ENCODE data around the gene TUBA1C. TPM values are rescaled to one million over a fixed set of nuclear protein-coding genes. Genes with fewer than 3 reads are reported as not detected.

The TUBA1C gene
- total RNA-seq, 1 donor from 2014 or later = 123 TPM

DNA sequence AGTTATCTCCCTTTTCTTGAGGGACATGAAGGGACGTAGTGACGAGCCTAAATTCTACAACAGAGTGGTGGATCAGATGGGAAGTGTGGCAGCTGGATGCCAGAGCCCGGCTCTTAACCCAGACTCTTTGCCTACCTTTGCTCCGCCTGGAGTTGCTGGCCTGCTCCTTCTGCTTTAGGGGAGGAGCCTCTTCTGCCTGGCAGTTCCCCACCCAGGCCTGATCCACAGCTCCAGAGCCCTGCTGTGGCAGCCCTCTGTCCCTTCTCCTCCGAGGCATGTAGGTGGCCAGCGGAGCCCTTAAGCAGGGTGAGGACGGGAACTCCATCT, 27.8 kb downstream of the TUBA1C start:
- no peak overlapping the region for H3K4me3 Mint-ChIP-seq
- no peaks in the 10 kb centered on the region for H3K9me3 Mint-ChIP-seq
- no peaks in the 10 kb centered on the region for H3K36me3 Mint-ChIP-seq
- TF ChIP-seq, protein P1, sequence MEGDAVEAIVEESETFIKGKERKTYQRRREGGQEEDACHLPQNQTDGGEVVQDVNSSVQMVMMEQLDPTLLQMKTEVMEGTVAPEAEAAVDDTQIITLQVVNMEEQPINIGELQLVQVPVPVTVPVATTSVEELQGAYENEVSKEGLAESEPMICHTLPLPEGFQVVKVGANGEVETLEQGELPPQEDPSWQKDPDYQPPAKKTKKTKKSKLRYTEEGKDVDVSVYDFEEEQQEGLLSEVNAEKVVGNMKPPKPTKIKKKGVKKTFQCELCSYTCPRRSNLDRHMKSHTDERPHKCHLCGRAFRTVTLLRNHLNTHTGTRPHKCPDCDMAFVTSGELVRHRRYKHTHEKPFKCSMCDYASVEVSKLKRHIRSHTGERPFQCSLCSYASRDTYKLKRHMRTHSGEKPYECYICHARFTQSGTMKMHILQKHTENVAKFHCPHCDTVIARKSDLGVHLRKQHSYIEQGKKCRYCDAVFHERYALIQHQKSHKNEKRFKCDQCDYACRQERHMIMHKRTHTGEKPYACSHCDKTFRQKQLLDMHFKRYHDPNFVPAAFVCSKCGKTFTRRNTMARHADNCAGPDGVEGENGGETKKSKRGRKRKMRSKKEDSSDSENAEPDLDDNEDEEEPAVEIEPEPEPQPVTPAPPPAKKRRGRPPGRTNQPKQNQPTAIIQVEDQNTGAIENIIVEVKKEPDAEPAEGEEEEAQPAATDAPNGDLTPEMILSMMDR (IDR thresholded peaks at IDR 0.05; ENCODE audit: unreplicated experiment) = no peak
- H3K27me3 Mint-ChIP-seq (ENCODE audit: low read depth) = peaks cover 73% of the 10 kb centered on the region
- no peak for DNase-seq (ENCODE audit: low spot score in 2 of 2, unreplicated experiment in 2 of 2)
- H3K27ac Mint-ChIP-seq = no peak overlapping the region
- H3K4me1 Mint-ChIP-seq = peaks cover 8% of the 10 kb centered on the region

DNA sequence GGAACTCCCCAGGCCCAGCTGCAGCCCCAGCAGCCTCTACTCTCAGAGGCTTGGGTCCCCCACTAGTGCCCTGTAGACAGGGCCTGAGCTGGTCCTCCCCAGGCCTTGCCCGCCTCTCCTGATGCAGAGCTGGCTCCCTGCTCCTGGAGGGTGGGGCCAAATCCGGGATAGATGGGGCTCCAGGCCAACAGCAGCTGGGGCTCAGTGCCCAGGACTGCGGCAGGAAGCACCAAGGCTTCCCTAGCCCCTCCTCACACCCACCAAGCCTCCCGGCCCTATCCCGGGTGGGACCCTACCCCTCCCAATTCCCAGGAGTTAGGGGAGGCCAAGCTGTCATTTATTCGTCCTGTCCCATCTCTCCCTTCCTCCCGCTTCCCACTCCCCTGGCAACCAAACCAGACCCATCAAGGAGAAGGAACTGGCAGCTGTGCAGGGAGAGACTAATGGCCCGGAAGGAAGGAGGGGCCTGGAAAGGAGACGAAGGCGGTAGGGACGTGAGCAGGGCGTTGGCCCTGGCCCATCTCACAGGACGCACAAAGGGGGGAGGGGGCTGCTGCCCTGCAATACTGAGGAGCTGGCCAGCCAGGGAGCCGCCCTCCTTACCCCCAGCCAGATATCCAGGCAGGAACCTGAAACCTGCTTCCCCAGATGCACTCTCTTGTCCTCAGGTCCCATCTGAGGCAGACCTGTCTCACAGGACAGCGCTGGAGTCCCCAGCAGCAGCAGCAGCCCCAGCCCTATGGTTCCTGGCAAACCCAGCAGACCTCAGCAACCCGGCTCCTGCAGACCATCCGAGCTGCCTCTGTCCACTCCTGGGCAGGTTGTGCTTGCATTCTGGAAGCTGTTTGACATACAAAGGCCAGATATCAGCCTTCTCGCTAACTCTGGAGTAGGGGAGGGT, 28.4 kb downstream of the TUBA1C start:
- Mint-ChIP-seq H3K27me3 (ENCODE audit: low read depth) (peaks cover 74% of the 10 kb centered on the region), H3K4me3 (no peak overlapping the region), H3K4me1 (peaks cover 8% of the 10 kb centered on the region), H3K27ac (no peak overlapping the region), H3K36me3 (no peaks in the 10 kb centered on the region), H3K9me3 (no peaks in the 10 kb centered on the region)
- DNase-seq (ENCODE audit: low spot score in 2 of 2, unreplicated experiment in 2 of 2) = no peak
- TF ChIP-seq, protein P1 (IDR thresholded peaks at IDR 0.05; ENCODE audit: unreplicated experiment) = no peak

DNA sequence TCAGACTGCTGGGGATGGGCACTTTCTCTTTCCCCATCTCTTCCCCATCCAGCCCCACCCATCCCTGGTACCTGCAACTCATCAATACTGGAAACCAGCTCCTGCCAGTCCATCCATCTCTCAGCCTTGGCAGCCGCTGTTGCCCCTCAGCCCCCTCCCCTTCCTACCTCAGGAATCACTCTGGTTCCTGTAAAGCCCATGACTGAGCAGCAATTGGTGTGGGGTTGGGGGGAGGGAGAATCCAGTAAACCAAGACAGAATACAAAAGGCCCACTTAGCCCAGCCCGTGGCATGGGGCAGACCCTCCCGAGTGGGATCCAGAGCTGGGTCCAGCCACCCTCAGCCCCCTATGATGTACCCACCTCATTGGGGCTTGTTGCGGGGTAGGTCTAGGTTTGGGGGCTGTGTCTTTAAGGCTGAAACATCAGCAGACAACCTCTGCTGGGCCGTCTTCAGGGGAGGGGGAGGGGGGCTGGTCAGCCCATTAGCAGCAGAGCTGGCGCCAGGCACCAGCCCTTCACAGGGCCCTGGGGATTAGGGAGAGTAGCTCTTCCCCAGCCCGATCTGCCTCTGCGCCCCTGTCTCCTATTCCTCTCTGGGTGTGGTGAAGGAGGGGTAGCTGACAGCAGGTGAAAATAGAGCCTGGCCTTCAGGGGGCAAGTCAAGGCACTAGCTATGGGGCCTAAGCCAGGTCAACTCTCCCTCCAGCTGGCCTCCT, 29.4 kb downstream of the TUBA1C start:
- H3K36me3 Mint-ChIP-seq = no peaks in the 10 kb centered on the region
- peaks cover 83% of the 10 kb centered on the region for H3K27me3 Mint-ChIP-seq (ENCODE audit: low read depth)
- TF ChIP-seq, protein P1 (IDR thresholded peaks at IDR 0.05; ENCODE audit: unreplicated experiment) = no peak
- H3K9me3 Mint-ChIP-seq = no peaks in the 10 kb centered on the region
- no peak overlapping the region for H3K27ac Mint-ChIP-seq
- DNase-seq (ENCODE audit: low spot score in 2 of 2, unreplicated experiment in 2 of 2) = no peak
- peaks cover 8% of the 10 kb centered on the region for H3K4me1 Mint-ChIP-seq
- H3K4me3 Mint-ChIP-seq = no peak overlapping the region

DNA sequence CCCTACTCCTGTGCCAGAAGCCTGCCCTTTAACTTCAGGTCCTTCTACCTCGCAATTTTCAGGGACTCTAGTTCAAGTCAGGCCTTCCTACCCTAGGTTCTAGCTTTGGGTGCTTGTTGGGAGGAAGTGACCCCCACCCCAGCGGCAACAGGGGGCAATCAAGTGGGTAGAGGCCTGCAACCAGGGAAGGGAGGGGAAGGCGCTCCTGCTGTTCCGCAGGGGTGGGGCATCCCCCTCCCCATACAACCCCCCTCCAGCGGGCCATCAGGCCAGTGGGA, 29.9 kb downstream of the TUBA1C start:
- H3K27ac Mint-ChIP-seq = no peak overlapping the region
- no peak overlapping the region for H3K4me3 Mint-ChIP-seq
- H3K36me3 Mint-ChIP-seq = no peaks in the 10 kb centered on the region
- H3K4me1 Mint-ChIP-seq = peaks cover 8% of the 10 kb centered on the region
- H3K27me3 Mint-ChIP-seq (ENCODE audit: low read depth) = peaks cover 87% of the 10 kb centered on the region
- no peak for DNase-seq (ENCODE audit: low spot score in 2 of 2, unreplicated experiment in 2 of 2)
- TF ChIP-seq, protein P1 (IDR thresholded peaks at IDR 0.05; ENCODE audit: unreplicated experiment) = no peak
- H3K9me3 Mint-ChIP-seq = no peaks in the 10 kb centered on the region

DNA sequence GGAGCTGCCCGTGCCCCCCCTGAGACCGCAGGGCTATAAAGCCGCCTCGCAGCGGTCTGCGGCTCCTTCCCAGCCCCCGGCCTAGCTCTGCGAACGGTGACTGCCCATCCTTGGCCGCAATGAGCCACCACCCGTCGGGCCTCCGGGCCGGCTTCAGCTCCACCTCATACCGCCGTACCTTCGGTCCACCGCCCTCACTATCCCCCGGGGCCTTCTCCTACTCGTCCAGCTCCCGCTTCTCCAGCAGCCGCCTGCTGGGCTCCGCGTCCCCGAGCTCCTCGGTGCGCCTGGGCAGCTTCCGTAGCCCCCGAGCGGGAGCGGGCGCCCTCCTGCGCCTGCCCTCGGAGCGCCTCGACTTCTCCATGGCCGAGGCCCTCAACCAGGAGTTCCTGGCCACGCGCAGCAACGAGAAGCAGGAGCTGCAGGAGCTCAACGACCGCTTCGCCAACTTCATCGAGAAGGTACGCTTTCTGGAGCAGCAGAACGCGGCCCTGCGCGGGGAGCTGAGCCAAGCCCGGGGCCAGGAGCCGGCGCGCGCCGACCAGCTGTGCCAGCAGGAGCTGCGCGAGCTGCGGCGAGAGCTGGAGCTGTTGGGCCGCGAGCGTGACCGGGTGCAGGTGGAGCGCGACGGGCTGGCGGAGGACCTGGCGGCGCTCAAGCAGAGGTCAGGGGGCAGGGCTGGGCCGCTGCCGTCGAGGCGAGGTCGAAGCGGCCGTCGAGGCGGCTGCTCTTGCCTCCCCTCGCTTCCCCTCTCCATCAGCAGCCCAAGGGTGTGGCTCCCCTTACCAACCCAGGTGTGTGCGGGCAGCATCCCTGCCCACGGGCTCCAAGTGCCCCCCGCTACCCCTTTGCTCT, 30.4 kb downstream of the TUBA1C start, which contains the start of gene PRPH:
PRPH (plus strand) TSS at position 66 of the 855 bp plus-strand sequence; CDS start at position 120, 54 bp downstream.
- peaks cover 8% of the 10 kb centered on the region for H3K4me1 Mint-ChIP-seq
- H3K9me3 Mint-ChIP-seq = no peaks in the 10 kb centered on the region
- peaks cover 87% of the 10 kb centered on the region for H3K27me3 Mint-ChIP-seq (ENCODE audit: low read depth)
- TF ChIP-seq, protein P1 (IDR thresholded peaks at IDR 0.05; ENCODE audit: unreplicated experiment) = no peak
- peak; percentile 32 to 46 for DNase-seq (ENCODE audit: low spot score in 2 of 2, unreplicated experiment in 2 of 2)
- H3K36me3 Mint-ChIP-seq = no peaks in the 10 kb centered on the region
- peak within 1 kb of the TSS; percentile 13 for H3K4me3 Mint-ChIP-seq
- no peak within 1 kb of the TSS for H3K27ac Mint-ChIP-seq
